GM12873 (cell line): ENCODE measurements around the gene FTO.

Experiments used
- CTCF ChIP-seq: IDR thresholded peaks from 2 replicates; pipeline ENCODE4 v1.5.1; 2012; ENCODE audit warnings: low read depth, mild to moderate bottlenecking, moderate library complexity, low read length, control low read depth; ENCODE audit not compliant: insufficient read depth; ENCODE audit errors: missing control alignments

FTO gene

GRCh38 chr16:53888222-53888621 is 184.3 kb downstream of the FTO start:
- TF ChIP-seq CTCF: no peak

- no peak for TF ChIP-seq CTCF
These were observed 187.6 kb downstream of the FTO start for GRCh38 chr16:53891409-53892139.

- peak; percentile 75 for TF ChIP-seq CTCF
These were observed 188.2 kb downstream of the FTO start for GRCh38 chr16:53892155-53892554.

GRCh38 chr16:53893731-53894435 is 189.9 kb downstream of the FTO start:
- TF ChIP-seq CTCF: no peak

GRCh38 chr16:53894686-53895085 is 190.7 kb downstream of the FTO start:
- no peak for TF ChIP-seq CTCF

- TF ChIP-seq CTCF: no peak
These were observed 191.5 kb downstream of the FTO start for GRCh38 chr16:53895433-53895832.

- no peak for TF ChIP-seq CTCF
These were observed 191.9 kb downstream of the FTO start for GRCh38 chr16:53895851-53896250.
